GM19395 (cell line): ENCODE data around the gene RELN.

Source experiments
- ATAC-seq: cut with Tn5 transposase; IDR thresholded peaks from one replicate; pipeline ENCODE4 v1.9.1; 2021; ENCODE audit warnings: mild to moderate bottlenecking, moderate library complexity; ENCODE audit not compliant: unreplicated experiment

Gene RELN

DNA sequence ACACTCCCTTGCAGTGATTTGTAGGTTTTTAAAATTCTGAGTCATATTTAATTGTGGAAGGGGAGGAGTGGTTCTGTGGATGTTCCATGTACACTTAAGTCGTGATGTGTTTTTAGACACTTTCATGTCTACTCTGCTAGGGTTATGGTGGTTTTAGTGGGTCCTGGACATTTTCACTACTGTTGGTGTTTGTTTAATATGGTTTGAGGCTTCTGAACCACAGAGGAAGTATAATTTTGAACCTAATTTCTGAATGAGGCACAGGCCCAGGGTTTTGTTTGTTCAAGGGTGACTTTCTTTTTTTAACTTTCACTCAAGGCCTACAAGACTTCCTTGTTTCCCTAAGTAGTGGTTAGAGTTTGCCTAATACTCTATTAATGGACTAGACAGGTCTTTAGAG, 556.7 kb downstream of the RELN start:
- peak; percentile 80 for ATAC-seq

DNA sequence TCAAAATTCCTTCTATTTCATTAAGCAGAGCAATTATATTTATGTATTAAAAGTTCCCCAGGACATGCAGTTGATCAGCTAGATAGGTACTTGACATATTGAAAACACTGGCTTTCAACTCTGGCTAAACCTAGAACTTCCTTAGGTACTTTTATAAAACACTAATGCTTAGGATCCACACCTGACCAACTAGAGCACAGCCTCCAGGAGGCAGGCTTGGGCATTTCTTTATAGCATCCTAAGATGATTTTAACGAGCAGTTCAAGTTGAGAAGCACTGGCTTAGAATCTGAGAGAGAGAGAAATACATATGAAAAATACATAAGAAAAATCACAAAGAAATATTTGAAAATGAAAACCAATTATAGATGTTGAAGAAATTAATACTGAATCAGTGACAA, 564.3 kb downstream of the RELN start:
- no peak for ATAC-seq

DNA sequence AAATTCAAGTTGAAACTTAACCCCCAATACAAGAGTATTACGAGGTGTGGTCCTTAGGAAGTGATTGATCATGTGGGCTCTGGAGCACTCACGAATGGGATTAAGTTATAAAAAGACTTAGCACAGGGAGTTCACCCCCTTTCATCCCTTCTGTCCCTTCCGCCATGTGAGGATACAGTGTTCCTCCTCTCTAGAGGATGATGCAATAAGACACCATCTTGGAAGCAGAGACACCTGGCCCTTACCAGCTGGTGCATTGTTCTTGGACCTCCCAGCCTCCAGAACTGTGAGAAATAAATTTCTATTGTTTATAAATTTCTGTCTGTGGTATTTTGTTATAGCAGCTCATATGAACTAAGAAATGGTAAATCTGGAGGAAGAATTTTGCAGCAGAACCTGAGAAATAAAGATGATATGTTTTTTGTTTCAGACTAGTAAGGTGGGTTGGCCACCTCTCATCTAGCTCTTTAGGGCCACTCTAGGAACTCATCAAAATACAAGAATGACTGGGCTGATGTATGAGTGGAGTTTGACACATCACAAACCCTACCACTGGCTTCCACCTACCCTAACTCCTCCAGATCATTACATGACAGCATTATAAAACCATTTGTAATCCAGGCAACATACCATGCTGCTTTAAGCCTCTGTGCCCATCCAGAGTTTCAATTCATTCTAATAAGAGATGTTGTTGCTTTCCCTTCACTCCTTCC, 565.8 kb downstream of the RELN start:
- no peak for ATAC-seq
